Lung (tissue), 12 donors: Measurements from ENCODE around the gene PLAAT3. TPM values are rescaled to one million over a fixed set of nuclear protein-coding genes. Genes with fewer than 3 reads are reported as not detected.

Experiments
- ATAC-seq: fragments of 200-7000 bp; cut with Tn5 transposase; one replicate; pipeline ENCODE4 v1.9.1; 2020; ENCODE audit warnings: moderate number of reproducible peaks; ENCODE audit not compliant: insufficient read depth, low FRiP score
- DNase-seq, 3 donors: peaks; one replicate each; pipeline ENCODE4 v3.0.0-alpha.2; 2013 to 2017
- H3K27ac ChIP-seq, 2 donors: one replicate each; pipeline ENCODE4 v1.5.1; 2013; ENCODE audit warnings: mild to moderate bottlenecking in 2 of 2, moderate library complexity in 2 of 2, control low read depth in 1 of 2, inconsistent platforms in 1 of 2, low read depth in 1 of 2, low read length in 1 of 2
- H3K27me3 ChIP-seq, 3 donors: one replicate each; pipeline ENCODE4 v1.5.1; 2013; ENCODE audit warnings: low read length in 2 of 3; ENCODE audit not compliant: control insufficient read depth in 3 of 3, insufficient read depth in 3 of 3
- H3K36me3 ChIP-seq, 4 donors: one replicate each; pipeline ENCODE4 v1.5.1; 2013; ENCODE audit warnings: low read length in 4 of 4, mild to moderate bottlenecking in 1 of 4, moderate library complexity in 1 of 4; ENCODE audit not compliant: control insufficient read depth in 4 of 4, insufficient read depth in 4 of 4
- H3K4me1 ChIP-seq, 5 donors: one replicate each; pipeline ENCODE4 v1.5.1; 2013; ENCODE audit warnings: low read length in 5 of 5, mild to moderate bottlenecking in 2 of 5, moderate library complexity in 1 of 5; ENCODE audit not compliant: control insufficient read depth in 5 of 5, insufficient read depth in 5 of 5
- H3K4me3 ChIP-seq: one replicate; pipeline ENCODE4 v1.5.1; 2013; ENCODE audit warnings: mild to moderate bottlenecking, control low read depth, moderate library complexity
- H3K9ac ChIP-seq, 2 donors: one replicate each; pipeline ENCODE4 v1.5.1; 2013; ENCODE audit warnings: low read length in 2 of 2, control low read depth in 1 of 2; ENCODE audit not compliant: insufficient read depth in 1 of 2
- H3K9me3 ChIP-seq, 4 donors: one replicate each; pipeline ENCODE4 v1.5.1; 2013; ENCODE audit warnings: low read length in 3 of 4, mild to moderate bottlenecking in 1 of 4, moderate library complexity in 1 of 4; ENCODE audit not compliant: control insufficient read depth in 4 of 4, insufficient read depth in 3 of 4
- CTCF ChIP-seq: IDR thresholded peaks from 2 replicates; pipeline ENCODE4 v1.5.1; 2012; ENCODE audit warnings: mild to moderate bottlenecking; ENCODE audit errors: control extremely low read depth, extremely low read depth
- WGBS, 2 donors: extraction: QIAGEN DNeasy Blood & Tissue Kit; methylation state at CpG; one replicate each; pipeline ENCODE4 v1.1.7; 2013; 5-methylcytosine and 5-hydroxymethylcytosine counted together
- polyA plus RNA-seq, 2 donors: library from polyadenylated mRNA; stranded (reverse); fragments of 200-250 nt; gene quantifications; one replicate each; pipeline ENCODE4 v1.2.1, GENCODE V29; 2013
- total RNA-seq, 2 donors: library from RNA; depleted of rRNA in 1 of 2; stranded (reverse); fragments of >200 nt in 1 of 2; gene quantifications; one replicate each; pipeline ENCODE4 v1.2.1, GENCODE V29; 2014 to 2021
- donor health status: control.
- donor health status: control.
- donor health status: Bipolar disorder and iron deficiency.
- donor health status: healthy.
- donor health status: DM: yes; HTN: yes; CAD: no.

PLAAT3 gene
- total and polyA plus RNA-seq, 4 donors: 12.7 to 232 (median 89.8) TPM

GRCh38 chr11:63554877-63555223 is 59.4 kb downstream of the PLAAT3 start:
- DNase-seq (no peak), ATAC-seq (no peak)
- Histone ChIP-seq H3K4me1 (peaks cover 0 to 4% (median 0%) of the 10 kb centered on the region in 5 donors), H3K36me3 (no peaks in the 10 kb centered on the region), H3K9ac (no peak overlapping the region), H3K4me3 (no peak overlapping the region), H3K27ac (no peak overlapping the region), H3K9me3 (no peaks in the 10 kb centered on the region), H3K27me3 (no peaks in the 10 kb centered on the region)
- TF ChIP-seq CTCF: no peak
- 82 to 84% methylated on average over 4 of the region's 4 CpGs for WGBS, 2 donors

GRCh38 chr11:63553759-63554158 is 60.5 kb downstream of the PLAAT3 start:
- Histone ChIP-seq H3K27me3 (no peaks in the 10 kb centered on the region), H3K9me3 (no peaks in the 10 kb centered on the region), H3K4me1 (peaks cover 0 to 2% (median 0%) of the 10 kb centered on the region in 5 donors), H3K27ac (no peak overlapping the region), H3K4me3 (no peak overlapping the region), H3K9ac (no peak overlapping the region), H3K36me3 (no peaks in the 10 kb centered on the region)
- 20 to 52% methylated on average over 8 of the region's 8 CpGs for WGBS, 2 donors
- no peak for TF ChIP-seq CTCF
- DNase-seq (no peak), ATAC-seq (peak; percentile 53)

GRCh38 chr11:63552921-63553320 is 61.3 kb downstream of the PLAAT3 start:
- Histone ChIP-seq H3K36me3 (no peaks in the 10 kb centered on the region), H3K4me3 (no peak overlapping the region), H3K9me3 (no peaks in the 10 kb centered on the region), H3K4me1 (peaks cover 0 to 2% (median 0%) of the 10 kb centered on the region in 5 donors), H3K9ac (no peak overlapping the region), H3K27ac (no peak overlapping the region), H3K27me3 (no peaks in the 10 kb centered on the region)
- DNase-seq (no peak), ATAC-seq (no peak)
- TF ChIP-seq CTCF: no peak
- 89 to 91% methylated on average over 7 of the region's 7 CpGs for WGBS, 2 donors

DNA sequence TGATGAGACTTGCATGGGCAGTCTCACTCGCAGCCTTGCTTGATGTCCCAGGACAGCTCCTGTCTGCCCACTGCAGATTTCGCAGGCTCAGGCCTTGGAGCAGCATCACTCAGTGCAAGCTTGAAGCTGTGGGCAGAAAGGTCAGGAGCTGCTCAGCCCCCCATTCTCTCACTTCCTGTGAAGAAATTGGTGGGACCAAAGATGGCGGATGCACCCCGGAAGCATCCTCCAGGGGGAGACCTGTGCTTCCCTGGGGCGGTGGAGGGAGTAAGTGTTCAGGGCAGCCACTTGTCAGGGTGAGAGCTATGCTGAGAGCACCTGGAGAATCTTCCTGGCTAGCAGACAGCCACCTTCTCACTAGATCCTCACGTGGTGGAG is 62.4 kb downstream of the PLAAT3 start:
- Histone ChIP-seq H3K4me1 (peaks cover 0 to 2% (median 0%) of the 10 kb centered on the region in 5 donors), H3K36me3 (peaks cover 0 to 5% (median 0%) of the 10 kb centered on the region in 4 donors), H3K9me3 (no peaks in the 10 kb centered on the region), H3K9ac (no peak overlapping the region), H3K27ac (no peak overlapping the region), H3K4me3 (no peak overlapping the region), H3K27me3 (no peaks in the 10 kb centered on the region)
- no peak for TF ChIP-seq CTCF
- no peak for DNase-seq
- 79 to 84% methylated on average over 6 of the region's 6 CpGs for WGBS, 2 donors
- no peak for ATAC-seq
